Stimulated activated effector memory CD8-positive, alpha-beta T cell treated with anti-CD3 and anti-CD28 coated beads, Interleukin-12 subunit alpha, Interleukin-12 subunit beta, amount 100 ng/mL, for 72 hours (primary cell): ENCODE results near the gene ATP13A2.
"Not testable (repeated sequence)": the region's sequence is repeated elsewhere in the genome, so short reads cannot be mapped to it uniquely, and the experiment has no call there.

Experiments
- ATAC-seq: fragments of 150-1000 bp; cut with Tn5 transposase; 2 replicates; pipeline ENCODE4 v1.10.0; 2021
- DNase-seq, 2 donors: peaks; one replicate each; pipeline ENCODE4 v3.0.0; 2021 to 2022; ENCODE audit warnings: low spot score in 2 of 2
- H3K27ac Mint-ChIP-seq: one replicate; pipeline ENCODE4 v1.8.0; 2022; ENCODE audit warnings: mild to moderate bottlenecking, mixed read lengths
- H3K36me3 Mint-ChIP-seq: one replicate; pipeline ENCODE4 v1.8.0; 2022; ENCODE audit warnings: mild to moderate bottlenecking, mixed read lengths
- H3K4me1 Mint-ChIP-seq: one replicate; pipeline ENCODE4 v1.8.0; 2022; ENCODE audit warnings: mixed read lengths
- H3K4me3 Mint-ChIP-seq: one replicate; pipeline ENCODE4 v1.8.0; 2022; ENCODE audit warnings: mild to moderate bottlenecking, mixed read lengths
- H3K9me3 Mint-ChIP-seq: one replicate; pipeline ENCODE4 v1.8.0; 2022; ENCODE audit warnings: mixed read lengths

The ATP13A2 gene

GRCh38 chr1:16969651-16970050 is 42.1 kb downstream of the ATP13A2 start:
- ATAC-seq (no peak), DNase-seq (no peak)
- no peak overlapping the region for H3K27ac Mint-ChIP-seq
- peaks cover 8% of the 10 kb centered on the region for H3K36me3 Mint-ChIP-seq
- H3K4me3 Mint-ChIP-seq, result no peak overlapping the region
- no peaks in the 10 kb centered on the region for H3K9me3 Mint-ChIP-seq
- H3K4me1 Mint-ChIP-seq, result peaks cover 12% of the 10 kb centered on the region

- peaks cover 13% of the 10 kb centered on the region for H3K36me3 Mint-ChIP-seq
- no peaks in the 10 kb centered on the region for H3K9me3 Mint-ChIP-seq
- peaks cover 12% of the 10 kb centered on the region for H3K4me1 Mint-ChIP-seq
- no peak overlapping the region for H3K4me3 Mint-ChIP-seq
- peak overlapping the region; percentile 82 for H3K27ac Mint-ChIP-seq
- no peak for ATAC-seq
- DNase-seq, result no peak
Observed at GRCh38 chr1:16969057-16969611, 42.6 kb downstream of the ATP13A2 start.

- Mint-ChIP-seq H3K27ac (peak overlapping the region; percentile 82), H3K4me1 (peaks cover 12% of the 10 kb centered on the region), H3K9me3 (no peaks in the 10 kb centered on the region), H3K4me3 (no peak overlapping the region), H3K36me3 (peaks cover 20% of the 10 kb centered on the region)
- no peak for ATAC-seq
- DNase-seq, result no peak
Observed at GRCh38 chr1:16968372-16968771, 43.4 kb downstream of the ATP13A2 start.

- no peak overlapping the region for H3K27ac Mint-ChIP-seq
- H3K4me3 Mint-ChIP-seq, result no peak overlapping the region
- ATAC-seq (no peak), DNase-seq (no peak)
- H3K4me1 Mint-ChIP-seq, result peaks cover 12% of the 10 kb centered on the region
- no peaks in the 10 kb centered on the region for H3K9me3 Mint-ChIP-seq
- peaks cover 20% of the 10 kb centered on the region for H3K36me3 Mint-ChIP-seq
Observed at GRCh38 chr1:16967962-16968361, 43.8 kb downstream of the ATP13A2 start.

GRCh38 chr1:16967095-16967575 is 44.6 kb downstream of the ATP13A2 start:
- no peak for DNase-seq
- Mint-ChIP-seq H3K36me3 (peaks cover 20% of the 10 kb centered on the region), H3K4me3 (no peak overlapping the region), H3K4me1 (peaks cover 12% of the 10 kb centered on the region), H3K27ac (peak overlapping the region; percentile 83), H3K9me3 (no peaks in the 10 kb centered on the region)
- ATAC-seq, result no peak

- ATAC-seq (no peak), DNase-seq (no peak)
- Mint-ChIP-seq H3K4me3 (no peak overlapping the region), H3K36me3 (peaks cover 20% of the 10 kb centered on the region), H3K4me1 (peaks cover 18% of the 10 kb centered on the region), H3K27ac (no peak overlapping the region), H3K9me3 (no peaks in the 10 kb centered on the region)
Observed at GRCh38 chr1:16966282-16966681, 45.4 kb downstream of the ATP13A2 start.

- ATAC-seq (no peak), DNase-seq (no peak)
- H3K4me3 Mint-ChIP-seq, result no peak overlapping the region
- peaks cover 20% of the 10 kb centered on the region for H3K4me1 Mint-ChIP-seq
- H3K27ac Mint-ChIP-seq, result peak overlapping the region; percentile 87
- no peaks in the 10 kb centered on the region for H3K9me3 Mint-ChIP-seq
- H3K36me3 Mint-ChIP-seq, result peaks cover 20% of the 10 kb centered on the region
Observed at GRCh38 chr1:16965486-16966067, 46.2 kb downstream of the ATP13A2 start.

- ATAC-seq, H3K4me3 Mint-ChIP-seq, H3K9me3 Mint-ChIP-seq, DNase-seq, H3K27ac Mint-ChIP-seq: not testable (repeated sequence)
- peaks cover 20% of the 10 kb centered on the region for H3K36me3 Mint-ChIP-seq
- H3K4me1 Mint-ChIP-seq, result peaks cover 25% of the 10 kb centered on the region
Observed at GRCh38 chr1:16964169-16964568, 47.6 kb downstream of the ATP13A2 start.

GRCh38 chr1:16961297-16962133 is 50.2 kb downstream of the ATP13A2 start:
- no peak for DNase-seq
- Mint-ChIP-seq H3K4me3 (peak overlapping the region; percentile 76), H3K27ac (peak overlapping the region; percentile 14), H3K9me3 (no peaks in the 10 kb centered on the region), H3K4me1 (peaks cover 25% of the 10 kb centered on the region), H3K36me3 (peaks cover 20% of the 10 kb centered on the region)
- no peak for ATAC-seq

GRCh38 chr1:16960560-16961296 is 51.0 kb downstream of the ATP13A2 start:
- H3K9me3 Mint-ChIP-seq, result no peaks in the 10 kb centered on the region
- H3K4me1 Mint-ChIP-seq, result peaks cover 23% of the 10 kb centered on the region
- H3K36me3 Mint-ChIP-seq, result peaks cover 20% of the 10 kb centered on the region
- DNase-seq (peak; percentile 77 to 87), ATAC-seq (peak; percentile 93)
- H3K4me3 Mint-ChIP-seq, result peak overlapping the region; percentile 76
- H3K27ac Mint-ChIP-seq, result peak overlapping the region; percentile 78

GRCh38 chr1:16958475-16958874 is 53.3 kb downstream of the ATP13A2 start:
- H3K27ac Mint-ChIP-seq, result no peak overlapping the region

GRCh38 chr1:16957731-16958130 is 54.0 kb downstream of the ATP13A2 start:
- Mint-ChIP-seq H3K9me3 (no peaks in the 10 kb centered on the region), H3K4me3 (no peak overlapping the region), H3K4me1 (peaks cover 13% of the 10 kb centered on the region), H3K27ac (no peak overlapping the region), H3K36me3 (no peaks in the 10 kb centered on the region)
- ATAC-seq (no peak), DNase-seq (no peak)

More at GRCh38 chr1:16958475-16958874, 53.3 kb downstream of the ATP13A2 start:
- Mint-ChIP-seq H3K36me3 (peaks cover under 1% of the 10 kb centered on the region), H3K4me1 (peaks cover 13% of the 10 kb centered on the region), H3K9me3 (no peaks in the 10 kb centered on the region), H3K4me3 (no peak overlapping the region)
- no peak for DNase-seq
- ATAC-seq, result no peak

- ATAC-seq, result no peak
- DNase-seq, result no peak
- H3K4me3 Mint-ChIP-seq, result no peak overlapping the region
- H3K36me3 Mint-ChIP-seq, result no peaks in the 10 kb centered on the region
- H3K27ac Mint-ChIP-seq, result no peak overlapping the region
- H3K9me3 Mint-ChIP-seq, result no peaks in the 10 kb centered on the region
- H3K4me1 Mint-ChIP-seq, result peaks cover 12% of the 10 kb centered on the region
Observed at GRCh38 chr1:16956775-16957174, 55.0 kb downstream of the ATP13A2 start.

GRCh38 chr1:16955186-16955585 is 56.5 kb downstream of the ATP13A2 start:
- no peaks in the 10 kb centered on the region for H3K36me3 Mint-ChIP-seq
- H3K27ac Mint-ChIP-seq, result no peak overlapping the region
- H3K4me3 Mint-ChIP-seq, result no peak overlapping the region
- no peaks in the 10 kb centered on the region for H3K9me3 Mint-ChIP-seq
- ATAC-seq (no peak), DNase-seq (no peak)
- peaks cover under 1% of the 10 kb centered on the region for H3K4me1 Mint-ChIP-seq

- Mint-ChIP-seq H3K9me3 (no peaks in the 10 kb centered on the region), H3K27ac (no peak overlapping the region), H3K36me3 (no peaks in the 10 kb centered on the region), H3K4me3 (no peak overlapping the region), H3K4me1 (no peaks in the 10 kb centered on the region)
- ATAC-seq (no peak), DNase-seq (no peak)
Observed at GRCh38 chr1:16954579-16954978, 57.1 kb downstream of the ATP13A2 start.
